ENCODE measurements around the gene SMIM21.

DNA sequence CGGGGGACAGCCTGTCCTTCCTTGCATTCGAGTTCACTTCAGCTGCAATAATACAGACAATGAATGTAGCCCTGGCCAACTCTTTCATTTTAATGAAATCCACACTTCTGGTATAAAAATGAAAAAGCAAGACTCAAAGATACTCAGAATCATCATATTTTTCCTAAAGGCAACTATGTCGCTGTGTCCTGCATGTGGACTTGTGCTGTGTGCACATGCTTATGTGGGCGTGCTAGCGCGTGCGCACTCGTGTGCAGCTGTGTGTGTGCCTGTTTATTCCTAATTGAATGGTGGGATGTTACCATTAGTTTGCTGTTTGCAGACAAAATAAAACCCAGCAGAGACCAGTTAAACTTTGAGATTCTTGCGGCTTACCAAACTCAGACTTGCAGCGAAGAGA lies 49.6 kb downstream of the SMIM21 start:
- TF ChIP-seq, protein P1, sequence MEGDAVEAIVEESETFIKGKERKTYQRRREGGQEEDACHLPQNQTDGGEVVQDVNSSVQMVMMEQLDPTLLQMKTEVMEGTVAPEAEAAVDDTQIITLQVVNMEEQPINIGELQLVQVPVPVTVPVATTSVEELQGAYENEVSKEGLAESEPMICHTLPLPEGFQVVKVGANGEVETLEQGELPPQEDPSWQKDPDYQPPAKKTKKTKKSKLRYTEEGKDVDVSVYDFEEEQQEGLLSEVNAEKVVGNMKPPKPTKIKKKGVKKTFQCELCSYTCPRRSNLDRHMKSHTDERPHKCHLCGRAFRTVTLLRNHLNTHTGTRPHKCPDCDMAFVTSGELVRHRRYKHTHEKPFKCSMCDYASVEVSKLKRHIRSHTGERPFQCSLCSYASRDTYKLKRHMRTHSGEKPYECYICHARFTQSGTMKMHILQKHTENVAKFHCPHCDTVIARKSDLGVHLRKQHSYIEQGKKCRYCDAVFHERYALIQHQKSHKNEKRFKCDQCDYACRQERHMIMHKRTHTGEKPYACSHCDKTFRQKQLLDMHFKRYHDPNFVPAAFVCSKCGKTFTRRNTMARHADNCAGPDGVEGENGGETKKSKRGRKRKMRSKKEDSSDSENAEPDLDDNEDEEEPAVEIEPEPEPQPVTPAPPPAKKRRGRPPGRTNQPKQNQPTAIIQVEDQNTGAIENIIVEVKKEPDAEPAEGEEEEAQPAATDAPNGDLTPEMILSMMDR (IDR thresholded peaks at IDR 0.05), result no peak
- TF ChIP-seq POLR2AphosphoS5 (IDR thresholded peaks at IDR 0.05), result no peak
